ENCODE results near the gene KAT2A.

KAT2A gene

DNA sequence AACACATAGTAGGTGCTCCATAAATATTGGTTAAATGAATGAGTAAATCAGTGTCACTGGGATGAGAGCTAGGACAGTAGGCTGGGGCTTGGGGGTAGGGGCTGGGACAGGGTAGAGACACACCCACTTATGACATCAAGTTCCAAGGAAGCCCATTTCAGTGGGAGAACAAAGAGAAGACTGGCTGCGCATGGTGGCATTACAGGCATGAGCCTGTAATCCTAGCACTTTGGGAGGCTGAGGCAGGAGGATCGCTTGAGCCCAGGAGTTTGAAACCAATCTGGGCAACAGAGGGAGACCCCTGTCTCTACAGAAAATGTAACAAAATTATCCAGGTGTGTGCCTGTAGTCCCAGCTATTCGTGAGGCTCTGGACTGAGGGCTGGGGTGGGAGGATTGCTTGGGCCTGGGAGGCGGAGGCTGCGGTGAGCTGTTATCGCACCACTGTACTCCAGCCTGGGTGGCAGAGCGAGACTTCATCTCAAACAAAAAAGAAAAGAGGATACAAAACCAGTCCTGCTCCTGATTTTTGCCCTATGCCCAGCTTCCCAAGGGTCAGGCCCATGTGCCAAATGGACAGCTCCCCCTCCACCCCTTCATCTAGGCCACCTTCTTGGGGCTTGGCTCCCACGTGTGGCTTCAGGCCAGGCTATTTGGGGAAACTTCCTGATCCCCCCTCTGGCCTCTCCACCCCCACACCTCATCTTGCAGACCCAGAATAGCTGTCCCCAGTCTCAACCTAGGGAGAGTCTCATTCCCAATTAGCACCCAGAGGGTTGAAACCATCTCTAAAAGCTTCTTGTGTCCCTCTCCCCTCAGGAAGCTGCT lies 30.0 kb downstream of the KAT2A start:
- DNase-seq = no peak

DNA sequence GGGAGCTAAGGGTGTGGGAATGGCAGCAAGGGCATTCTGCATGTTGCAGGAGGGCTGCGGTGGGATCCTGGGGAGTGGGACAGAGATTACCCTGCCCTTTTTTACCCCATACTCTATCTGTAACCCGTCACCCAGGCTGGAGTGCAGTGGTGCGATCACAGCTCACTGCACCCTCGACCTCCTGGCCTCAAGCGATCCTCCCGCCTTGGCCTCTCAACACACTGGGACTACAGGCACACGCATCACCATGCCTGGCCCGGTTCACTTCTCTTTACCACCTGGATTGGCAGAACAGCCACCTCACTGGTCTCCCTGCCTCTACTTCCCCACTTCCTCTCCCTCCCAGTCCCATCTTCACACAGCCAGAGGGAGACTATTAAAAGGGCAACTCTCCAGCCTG lies 32.4 kb downstream of the KAT2A start:
- DNase-seq = no peak

DNA sequence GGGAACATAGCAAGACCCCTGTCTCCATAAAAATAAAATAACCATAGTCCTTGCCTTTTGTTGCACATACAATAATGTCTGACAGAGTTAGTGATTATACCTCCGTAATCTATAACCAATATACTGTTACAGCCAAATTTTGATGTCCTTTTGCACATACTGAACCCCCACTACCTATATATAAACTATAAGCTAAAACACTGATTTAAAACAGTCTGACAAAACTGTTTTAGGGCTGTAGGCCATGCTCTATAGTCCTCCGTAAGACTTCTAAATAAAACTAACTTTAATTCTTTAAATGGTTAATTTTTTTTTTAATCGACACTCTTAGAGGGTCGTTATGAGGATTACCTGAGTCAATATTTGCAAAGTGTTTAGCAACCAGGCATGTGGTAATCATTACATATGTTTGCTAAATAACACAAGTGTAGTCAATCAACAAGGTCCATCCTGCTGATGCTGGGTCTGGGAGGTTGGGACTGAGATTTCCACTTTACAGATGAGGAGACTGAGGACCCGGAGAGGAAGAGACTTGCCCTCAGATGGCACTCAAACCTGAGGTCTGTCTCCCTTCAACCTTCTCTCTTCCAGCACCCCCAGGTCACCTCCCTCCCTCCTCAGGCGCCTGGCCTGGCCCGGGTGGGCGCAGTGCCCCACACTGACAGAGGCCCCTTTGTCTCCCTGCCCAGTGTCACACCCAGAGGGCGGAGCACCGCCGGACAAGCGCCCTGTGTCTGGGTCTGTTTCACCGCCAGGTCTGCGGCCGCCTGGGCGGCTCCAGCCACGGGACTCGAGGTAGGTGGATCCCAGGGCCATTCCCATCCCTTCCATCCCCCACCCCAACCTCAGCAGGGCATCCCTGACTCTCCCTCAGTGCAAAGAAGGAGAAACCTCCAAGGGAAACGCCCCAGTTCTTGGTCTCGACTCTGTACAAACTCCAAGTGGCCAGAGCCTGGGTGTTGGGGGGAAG lies 33.1 kb downstream of the KAT2A start:
- DNase-seq = no peak

DNA sequence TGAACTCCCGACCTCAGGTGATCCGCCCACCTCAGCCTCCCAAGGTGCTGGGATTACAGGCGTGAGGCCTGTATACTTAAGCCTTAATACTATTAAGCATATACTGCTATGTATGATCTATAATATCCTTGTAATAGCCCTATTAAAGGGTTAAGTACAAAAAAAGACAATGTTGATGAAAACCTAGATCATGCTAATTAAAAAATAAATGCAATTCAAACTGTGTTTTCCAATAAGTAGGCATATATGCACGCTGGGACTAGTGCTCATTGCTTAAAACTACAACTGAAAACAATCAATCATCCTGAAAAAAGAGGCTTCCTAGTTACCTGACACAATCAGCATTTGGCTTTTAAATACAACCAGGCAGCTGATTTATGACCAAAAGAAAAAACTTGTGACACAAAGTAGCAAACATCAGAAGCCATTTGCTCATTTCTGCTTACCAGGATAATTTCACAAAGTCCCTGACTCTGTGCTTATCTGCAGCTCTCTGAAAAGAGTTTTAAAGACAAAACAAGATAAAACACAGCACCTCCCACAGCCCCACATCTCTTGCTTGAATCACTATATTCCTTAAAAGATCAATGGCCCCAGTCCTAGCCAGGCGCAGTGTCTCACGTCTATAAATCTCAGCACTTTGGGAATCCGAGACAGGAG lies 34.0 kb downstream of the KAT2A start:
- DNase-seq = no peak

DNA sequence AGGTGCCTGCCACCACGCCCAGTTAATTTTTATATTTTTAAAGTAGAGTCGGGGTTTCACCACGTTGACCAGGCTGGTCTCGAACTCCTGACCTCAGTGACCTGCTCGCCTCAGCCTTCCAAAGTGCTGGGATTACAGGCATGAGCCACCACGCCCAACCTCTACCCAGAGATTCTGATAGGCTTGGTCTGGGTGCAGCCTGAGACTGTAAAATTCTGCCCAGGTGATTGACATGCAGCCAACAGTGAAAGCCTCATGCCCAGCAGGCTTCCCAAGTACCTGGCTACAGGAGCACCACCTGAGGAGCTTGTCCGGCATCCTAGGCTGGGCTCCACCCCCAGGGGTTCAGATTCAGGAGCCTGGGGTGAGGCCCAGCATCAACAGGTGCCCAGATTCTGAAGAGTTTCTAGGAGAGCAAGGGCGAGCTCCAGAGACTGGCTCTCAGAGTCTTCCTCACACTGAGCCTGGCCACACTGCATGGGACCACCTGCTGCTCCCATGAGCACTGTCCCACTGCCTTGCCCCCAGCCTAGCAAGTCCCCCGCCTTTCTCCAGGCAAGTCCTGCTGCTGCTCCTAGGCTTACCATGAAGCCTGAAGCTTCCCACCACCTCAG lies 39.5 kb downstream of the KAT2A start:
- DNase-seq = no peak

DNA sequence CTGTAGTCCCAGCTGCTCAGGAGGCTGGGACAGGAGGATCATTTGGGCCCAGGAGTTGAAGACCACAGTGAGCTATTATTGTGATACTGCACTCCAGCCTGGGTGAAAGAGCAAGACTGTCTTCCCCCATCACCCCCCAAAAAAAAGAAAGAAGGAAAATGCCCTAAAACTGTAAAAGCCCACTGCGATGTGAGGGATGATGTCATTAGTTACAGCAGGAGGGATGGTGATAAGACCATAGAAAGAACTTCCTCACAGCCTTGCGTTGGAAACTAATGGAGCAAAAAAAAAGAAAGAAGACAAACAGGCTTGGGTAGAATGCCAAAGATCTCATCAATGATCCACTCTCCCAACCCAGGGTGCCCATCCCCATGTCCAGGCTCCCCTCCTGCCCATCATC lies 41.6 kb downstream of the KAT2A start:
- no peak for DNase-seq

DNA sequence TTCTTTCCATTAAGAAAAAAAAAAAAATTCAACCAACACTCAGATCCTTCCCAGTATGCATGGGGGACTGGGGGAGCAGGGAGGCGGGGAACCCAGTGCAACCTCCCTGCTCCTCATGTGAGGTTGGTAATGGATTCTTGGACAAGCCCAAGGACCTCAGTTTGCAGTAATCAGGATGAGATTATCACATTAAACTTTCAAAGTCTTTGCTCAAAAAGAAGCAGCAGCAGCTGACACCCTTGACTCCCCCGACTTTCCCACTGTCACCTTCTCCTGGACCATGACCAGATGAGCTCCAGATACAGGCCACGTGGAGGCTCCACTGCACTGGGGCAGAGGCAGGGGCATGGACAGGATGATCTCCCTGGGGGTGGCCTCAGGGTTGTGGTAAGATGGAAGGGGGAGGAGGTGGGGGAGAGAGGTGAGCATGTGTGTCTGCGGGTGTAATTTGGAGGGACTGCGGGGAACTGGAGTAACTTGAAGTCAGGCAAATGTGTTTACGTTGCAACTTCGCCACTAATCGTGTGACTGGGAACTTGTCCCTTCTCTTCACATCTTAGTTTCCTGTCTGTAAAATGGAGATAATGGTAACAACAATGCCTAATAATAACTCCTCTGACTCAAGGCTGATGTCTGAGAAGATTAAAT lies 42.6 kb downstream of the KAT2A start:
- DNase-seq = no peak

DNA sequence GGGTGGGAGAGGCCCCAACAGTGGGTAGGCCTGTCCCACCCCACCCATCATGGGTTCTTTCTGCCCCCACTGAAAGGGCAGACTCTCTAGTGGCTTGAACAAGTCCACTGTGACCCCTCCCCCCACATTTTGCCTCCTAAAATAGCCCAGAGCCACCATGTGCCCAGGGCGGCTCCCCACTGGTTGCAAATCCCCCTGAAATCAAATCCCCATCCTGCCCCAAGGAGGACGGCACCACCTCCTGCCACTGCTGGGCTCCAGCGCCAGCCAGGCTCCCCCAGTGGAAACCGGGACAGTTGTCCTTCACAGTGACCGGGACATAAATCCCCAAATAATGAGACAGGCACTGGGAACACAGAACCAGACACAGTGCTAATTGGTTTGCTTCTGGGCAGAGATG lies 43.4 kb downstream of the KAT2A start:
- no peak for DNase-seq

DNA sequence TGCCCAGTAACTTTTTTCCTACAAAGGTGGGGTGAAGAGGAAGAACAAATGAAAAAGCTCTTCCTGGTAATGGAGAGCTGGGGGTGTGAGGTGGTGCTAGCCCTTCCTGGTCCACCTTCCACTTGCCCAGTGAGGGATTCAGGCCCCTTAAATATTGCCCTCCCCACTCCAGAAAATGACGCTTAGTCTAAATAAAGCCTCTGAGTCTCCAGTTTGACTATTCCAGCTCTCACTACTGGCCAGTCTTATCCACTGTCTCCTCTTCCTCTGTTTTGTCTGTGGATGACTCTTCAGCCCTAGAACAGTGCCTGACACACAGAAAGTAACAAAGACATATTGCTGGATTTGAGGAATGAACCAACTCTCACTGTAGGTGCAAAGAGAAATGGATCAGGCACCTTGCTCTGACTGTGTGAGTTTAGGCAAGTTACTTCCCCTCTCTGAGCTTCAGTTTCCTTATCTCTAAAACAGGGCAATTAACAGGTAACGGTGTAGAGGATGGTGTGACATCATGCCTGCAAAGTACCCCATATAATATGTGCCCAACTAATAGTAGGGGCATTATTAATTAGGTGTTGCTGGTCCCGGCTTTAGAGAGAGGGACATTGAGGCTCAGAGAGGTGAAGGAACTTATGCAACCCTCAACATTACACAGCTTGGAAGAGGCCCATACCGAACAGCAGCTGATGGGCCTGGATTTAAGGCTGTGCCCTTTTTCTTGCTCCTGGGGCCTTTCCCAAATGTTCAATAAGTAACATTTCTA lies 44.2 kb downstream of the KAT2A start:
- no peak for DNase-seq

DNA sequence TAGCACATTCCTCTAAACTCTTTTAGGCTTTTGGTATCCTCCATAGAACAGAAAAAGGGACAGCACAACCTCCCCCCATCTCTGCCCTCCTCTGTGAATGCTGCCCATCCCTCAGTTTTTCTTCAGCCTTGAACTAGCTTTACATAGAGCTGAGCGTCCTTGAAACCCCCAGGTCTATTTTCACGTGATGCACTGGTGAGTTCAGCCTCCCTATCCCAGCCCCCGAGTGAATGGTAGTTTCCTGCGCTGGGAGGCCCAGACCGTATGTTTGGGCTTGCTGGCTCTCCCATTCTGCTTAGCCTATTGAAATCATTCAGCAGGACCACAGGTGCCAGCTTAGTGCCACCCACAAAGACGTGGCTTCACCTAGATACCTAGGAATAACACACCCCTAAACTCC lies 45.4 kb downstream of the KAT2A start:
- no peak for DNase-seq

DNA sequence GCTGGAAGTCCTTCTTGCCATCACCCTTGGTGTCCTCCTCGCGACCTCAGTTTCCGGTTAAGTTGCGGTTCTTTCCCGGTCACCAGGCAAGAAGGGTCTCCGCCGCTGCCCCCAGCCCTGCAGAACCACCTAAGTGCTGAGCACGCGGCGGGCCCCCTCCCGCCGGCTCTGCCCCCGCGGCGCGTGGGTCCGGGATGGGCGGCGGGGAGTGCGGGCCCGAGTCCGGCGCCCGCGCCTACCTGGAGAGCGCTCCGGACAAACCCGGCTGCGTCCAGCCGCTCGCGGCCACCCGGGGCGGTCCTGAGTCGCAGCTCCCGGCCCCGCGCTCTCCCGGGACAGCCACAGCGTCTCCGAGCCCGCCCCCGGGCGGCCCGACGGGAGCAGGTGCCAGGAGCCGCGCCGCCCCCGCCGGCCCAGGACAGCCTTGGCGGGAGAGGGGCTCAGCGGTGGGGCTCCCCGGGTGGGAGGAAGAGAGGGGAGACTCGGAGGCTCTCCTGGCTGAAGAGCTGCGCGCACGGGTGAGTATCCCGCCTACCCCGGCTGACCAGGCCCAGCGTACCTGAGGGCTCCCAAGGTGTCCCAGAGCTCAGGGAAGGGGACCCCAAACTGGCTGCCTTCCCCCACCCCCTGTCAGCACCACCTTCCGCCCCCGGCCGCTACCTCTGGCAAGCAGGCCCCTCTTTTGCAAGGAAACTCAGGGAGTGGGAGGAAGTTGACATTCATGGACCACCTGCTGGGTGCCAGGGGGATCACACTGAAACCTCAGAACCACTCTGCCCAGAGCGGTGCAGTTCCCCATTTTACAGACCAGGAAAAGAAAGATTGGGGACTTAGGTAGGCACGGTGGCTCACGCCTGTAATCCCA lies 48.6 kb downstream of the KAT2A start:
- DNase-seq = no peak

DNA sequence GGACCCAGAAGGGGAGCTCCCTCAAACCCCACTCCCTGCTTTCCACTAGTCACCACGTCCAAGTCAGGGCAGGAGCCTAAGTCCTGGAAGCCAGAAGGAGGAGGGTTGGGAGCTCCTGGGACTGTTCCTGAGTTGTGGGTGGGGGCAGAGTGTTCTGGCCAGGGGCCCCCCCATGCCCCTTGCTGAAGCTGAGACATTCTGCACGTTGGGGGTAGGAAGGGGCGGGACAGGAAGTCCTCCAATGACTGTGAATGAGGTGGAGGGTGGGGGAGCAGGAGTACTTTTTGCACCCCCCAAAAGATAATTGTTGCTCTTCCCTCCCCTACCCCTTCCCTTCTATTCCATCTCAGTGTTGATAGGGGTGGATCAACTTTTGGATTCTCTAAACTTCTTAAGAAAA lies 49.4 kb downstream of the KAT2A start:
- no peak for DNase-seq

DNA sequence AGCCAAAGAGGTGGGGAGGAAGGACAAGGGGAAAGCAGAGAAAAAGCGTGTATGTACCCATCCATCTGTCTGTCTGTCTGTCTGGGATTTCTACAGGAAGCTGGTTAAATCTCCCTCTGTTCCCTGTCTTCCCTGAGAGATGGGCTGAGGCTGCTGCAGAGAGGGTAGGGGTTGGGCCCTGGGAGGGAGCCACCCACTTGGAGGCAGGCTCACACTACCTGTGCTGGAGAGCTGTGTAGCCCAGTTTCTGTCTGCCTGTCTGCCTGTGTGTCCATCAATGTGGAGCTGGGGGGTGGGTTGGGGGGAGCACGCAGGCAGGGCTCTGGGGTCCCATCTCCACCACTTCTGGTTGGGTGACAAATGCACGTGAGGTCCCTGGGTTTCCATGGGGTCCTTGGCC lies 52.2 kb downstream of the KAT2A start:
- DNase-seq = no peak

DNA sequence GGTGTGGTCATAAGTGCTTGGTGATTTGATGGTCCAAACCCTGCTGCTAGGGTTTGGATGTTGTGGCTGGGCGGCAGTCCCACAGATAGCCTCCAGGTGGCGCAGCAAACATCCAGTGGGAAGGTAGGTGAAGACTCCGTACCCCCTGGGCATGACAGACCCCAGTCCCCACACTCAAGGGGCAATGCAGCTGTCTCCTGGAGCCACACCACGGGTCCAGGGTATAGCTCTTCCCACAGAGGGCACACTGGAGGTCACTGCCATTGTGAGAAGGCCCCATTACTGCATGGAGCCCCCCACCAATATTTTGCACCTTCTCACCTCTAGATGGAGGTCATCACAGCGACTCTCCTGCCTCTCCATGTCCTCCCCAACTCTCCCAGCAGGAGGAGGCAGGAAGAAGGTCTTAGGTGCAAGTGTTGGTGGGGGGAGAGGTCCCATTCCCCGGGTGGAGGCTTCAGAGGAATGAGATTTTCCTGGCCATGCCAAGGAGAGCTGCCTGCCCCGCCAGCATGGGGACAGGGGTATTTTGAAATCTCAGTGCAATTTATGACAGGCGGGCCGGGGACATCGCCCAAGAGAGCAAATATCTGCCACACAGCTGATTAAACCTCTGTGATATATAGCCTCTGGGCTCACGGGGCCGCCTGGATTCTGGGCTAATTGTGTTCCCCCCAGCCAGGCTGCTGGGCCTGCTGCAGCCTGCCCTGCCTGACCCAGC lies 53.6 kb downstream of the KAT2A start:
- peak in 1 of 2 experiments; percentile 31 for DNase-seq

DNA sequence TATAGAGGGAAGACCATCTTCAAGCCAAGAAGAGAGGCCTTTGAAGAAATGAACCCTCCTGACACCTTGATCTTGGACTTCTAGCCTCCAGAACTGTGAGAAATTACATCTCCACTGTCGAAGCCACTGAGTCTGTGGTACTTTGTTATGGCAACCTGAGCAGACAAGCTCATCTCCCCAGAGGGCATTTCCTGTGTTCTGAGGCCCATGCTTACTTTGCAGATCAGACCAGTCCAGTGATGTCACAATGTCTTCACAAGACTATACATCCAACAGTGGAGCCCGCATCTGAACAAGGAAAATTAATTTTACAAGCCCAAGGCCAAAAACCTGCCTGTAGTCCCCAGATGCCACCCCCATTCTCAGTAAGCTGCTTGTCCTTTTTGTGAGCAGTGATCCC lies 56.0 kb downstream of the KAT2A start:
- no peak for DNase-seq
